Activated CD4-positive, alpha-beta memory T cell treated with anti-CD3 and anti-CD28 coated beads for 36 hours (primary cell): Measurements from ENCODE around the gene APEX2. TPM values are rescaled to one million over a fixed set of nuclear protein-coding genes. Genes with fewer than 3 reads are reported as not detected.

Experiments used
- CTCF ChIA-PET: fragments of 350-600 bp; sonication (Branson Sonifier 250); formaldehyde crosslinking; loops from one replicate; lab custom pipeline; 2021; ENCODE audit warnings: antibody characterized with exemption, inconsistent platforms; lab: Charles Lee
- POLR2A ChIA-PET: fragments of 350-600 bp; sonication (Branson Sonifier 250); formaldehyde crosslinking; loops from one replicate; lab custom pipeline; 2021; ENCODE audit warnings: antibody characterized with exemption; lab: Charles Lee
- DNase-seq: peaks from one replicate; pipeline ENCODE4 v3.0.0-alpha.2; 2020
- H3K27ac Mint-ChIP-seq: one replicate; pipeline ENCODE4 v1.8.0; 2021; ENCODE audit warnings: mixed read lengths
- H3K27me3 Mint-ChIP-seq: one replicate; pipeline ENCODE4 v1.8.0; 2021; ENCODE audit warnings: mixed read lengths
- H3K36me3 Mint-ChIP-seq: one replicate; pipeline ENCODE4 v1.8.0; 2021; ENCODE audit warnings: mixed read lengths
- H3K4me1 Mint-ChIP-seq: one replicate; pipeline ENCODE4 v1.8.0; 2021; ENCODE audit warnings: low read depth, mixed read lengths
- H3K4me3 Mint-ChIP-seq: one replicate; pipeline ENCODE4 v1.8.0; 2021; ENCODE audit warnings: mild to moderate bottlenecking, mixed read lengths
- H3K9me3 Mint-ChIP-seq: one replicate; pipeline ENCODE4 v1.8.0; 2021; ENCODE audit warnings: mixed read lengths
- intact Hi-C: fragments of 100-400 bp; cut with micrococcal nuclease; formaldehyde crosslinking; loops from one replicate; pipeline ENCODE4 v1.15.1; 2023
- total RNA-seq, 2 experiments: library from RNA; stranded (reverse); gene quantifications; one replicate each; pipeline ENCODE4 v1.2.3, GENCODE V29; 2021

The APEX2 gene
- total RNA-seq, 2 experiments from 2014 or later, result 32.7 to 32.9 TPM

GRCh38 chrX:54994668-54995351, 5.4 kb upstream of the APEX2 start:
- ChIA-PET POLR2A (no interaction called here), CTCF (no interaction called here)
- Mint-ChIP-seq H3K4me1 (no peaks in the 10 kb centered on the region), H3K4me3 (no peak overlapping the region), H3K36me3 (no peaks in the 10 kb centered on the region), H3K9me3 (no peaks in the 10 kb centered on the region), H3K27ac (no peak overlapping the region), H3K27me3 (no peaks in the 10 kb centered on the region)
- intact Hi-C loops, result no loop called here
- no peak for DNase-seq

- no peak for DNase-seq
- no peaks in the 10 kb centered on the region for H3K9me3 Mint-ChIP-seq
- H3K27me3 Mint-ChIP-seq, result no peaks in the 10 kb centered on the region
- H3K36me3 Mint-ChIP-seq, result no peaks in the 10 kb centered on the region
- intact Hi-C loops, result no loop called here
- POLR2A ChIA-PET, result no interaction called here
- no peak overlapping the region for H3K27ac Mint-ChIP-seq
- H3K4me1 Mint-ChIP-seq, result no peaks in the 10 kb centered on the region
- no peak overlapping the region for H3K4me3 Mint-ChIP-seq
- CTCF ChIA-PET, result no interaction called here
Measured at GRCh38 chrX:54995621-54996020, 4.5 kb upstream of the APEX2 start.

- POLR2A ChIA-PET, result interaction anchor here (0.6 kb wide), 1 partner anchor 615 kb away, joined by 4 read pairs; no protein-coding TSS in a partner anchor
- peaks cover 26% of the 10 kb centered on the region for H3K4me1 Mint-ChIP-seq
- H3K27ac Mint-ChIP-seq, result no peak overlapping the region
- no peaks in the 10 kb centered on the region for H3K9me3 Mint-ChIP-seq
- no peak for DNase-seq
- CTCF ChIA-PET, result interaction anchor here (0.6 kb wide), 1 partner anchor 325 kb away, joined by 3 read pairs; no protein-coding TSS in a partner anchor
- intact Hi-C loops, result loop anchor here (5.0 to 10.0 kb wide), 6 partner anchors 82 to 962 kb away; partner anchors contain the start of genes FAM120C, MAGED2, PHF8 and TRO
- no peak overlapping the region for H3K4me3 Mint-ChIP-seq
- H3K27me3 Mint-ChIP-seq, result no peaks in the 10 kb centered on the region
- H3K36me3 Mint-ChIP-seq, result peaks cover 38% of the 10 kb centered on the region
Measured at GRCh38 chrX:55004231-55004630, 4.1 kb downstream of the APEX2 start.

- Mint-ChIP-seq H3K27ac (no peak overlapping the region), H3K9me3 (no peaks in the 10 kb centered on the region), H3K27me3 (no peaks in the 10 kb centered on the region), H3K4me3 (no peak overlapping the region), H3K36me3 (peaks cover 38% of the 10 kb centered on the region), H3K4me1 (peaks cover 26% of the 10 kb centered on the region)
- DNase-seq, result no peak
- POLR2A ChIA-PET, result no interaction called here
- CTCF ChIA-PET, result no interaction called here
- intact Hi-C loops, result loop anchor here (10.0 kb wide), 1 partner anchor 560 kb away; the partner anchor contains the start of gene TSR2
Measured at GRCh38 chrX:55005256-55005655, 5.1 kb downstream of the APEX2 start.

GRCh38 chrX:55006827-55007621, 6.9 kb downstream of the APEX2 start:
- no peak overlapping the region for H3K4me3 Mint-ChIP-seq
- POLR2A ChIA-PET, result no interaction called here
- intact Hi-C loops, result loop anchor here (10.0 kb wide), 1 partner anchor 562 kb away; the partner anchor contains the start of gene TSR2
- peaks cover 33% of the 10 kb centered on the region for H3K36me3 Mint-ChIP-seq
- no peak overlapping the region for H3K27ac Mint-ChIP-seq
- H3K9me3 Mint-ChIP-seq, result no peaks in the 10 kb centered on the region
- H3K27me3 Mint-ChIP-seq, result no peaks in the 10 kb centered on the region
- no peak for DNase-seq
- CTCF ChIA-PET, result no interaction called here
- peaks cover 16% of the 10 kb centered on the region for H3K4me1 Mint-ChIP-seq

- Mint-ChIP-seq H3K4me3 (no peak overlapping the region), H3K36me3 (peaks cover 28% of the 10 kb centered on the region), H3K27me3 (no peaks in the 10 kb centered on the region), H3K9me3 (no peaks in the 10 kb centered on the region), H3K27ac (no peak overlapping the region), H3K4me1 (peaks cover 12% of the 10 kb centered on the region)
- POLR2A ChIA-PET, result interaction anchor here (0.6 kb wide), 1 partner anchor 1926 kb away, joined by 4 read pairs; no protein-coding TSS in a partner anchor
- intact Hi-C loops, result loop anchor here (10.0 kb wide), 1 partner anchor 563 kb away; the partner anchor contains the start of gene TSR2
- CTCF ChIA-PET, result interaction anchor here (0.6 kb wide), 1 partner anchor 112 kb away, joined by 3 read pairs; no protein-coding TSS in a partner anchor
- DNase-seq, result no peak
Measured at GRCh38 chrX:55007656-55008055, 7.5 kb downstream of the APEX2 start.

GRCh38 chrX:55008571-55009358, 8.6 kb downstream of the APEX2 start:
- peaks cover 23% of the 10 kb centered on the region for H3K36me3 Mint-ChIP-seq
- no peak overlapping the region for H3K27ac Mint-ChIP-seq
- intact Hi-C loops, result loop anchor here (10.0 kb wide), 1 partner anchor 564 kb away; the partner anchor contains the start of gene TSR2
- peaks cover 9% of the 10 kb centered on the region for H3K4me1 Mint-ChIP-seq
- no peaks in the 10 kb centered on the region for H3K9me3 Mint-ChIP-seq
- no peak overlapping the region for H3K4me3 Mint-ChIP-seq
- ChIA-PET POLR2A (interaction anchor here (0.9 kb wide), 1 partner anchor 8 kb away, joined by 3 read pairs; the partner anchor contains the start of gene APEX2), CTCF (interaction anchor here (0.5 to 0.6 kb wide), 2 partner anchors 21 to 113 kb away, joined by 3 read pairs; no protein-coding TSS in a partner anchor)
- no peaks in the 10 kb centered on the region for H3K27me3 Mint-ChIP-seq
- peak; percentile 13 for DNase-seq

- CTCF ChIA-PET, result interaction anchor here (1.0 kb wide), 1 partner anchor 11 kb away, joined by 3 read pairs; the partner anchor contains the start of gene APEX2
- Mint-ChIP-seq H3K27me3 (no peaks in the 10 kb centered on the region), H3K36me3 (peaks cover 7% of the 10 kb centered on the region), H3K9me3 (no peaks in the 10 kb centered on the region), H3K4me1 (peaks cover 9% of the 10 kb centered on the region), H3K4me3 (no peak overlapping the region), H3K27ac (no peak overlapping the region)
- DNase-seq, result no peak
- intact Hi-C loops, result no loop called here
- POLR2A ChIA-PET, result no interaction called here
Measured at GRCh38 chrX:55011294-55011693, 11.1 kb downstream of the APEX2 start.

- ChIA-PET POLR2A (no interaction called here), CTCF (no interaction called here)
- intact Hi-C loops, result no loop called here
- Mint-ChIP-seq H3K27me3 (no peaks in the 10 kb centered on the region), H3K4me3 (no peak overlapping the region), H3K36me3 (no peaks in the 10 kb centered on the region), H3K9me3 (no peaks in the 10 kb centered on the region), H3K4me1 (no peaks in the 10 kb centered on the region), H3K27ac (no peak overlapping the region)
- DNase-seq, result no peak
Measured at GRCh38 chrX:55014897-55015299, 14.7 kb downstream of the APEX2 start.

- Mint-ChIP-seq H3K27me3 (no peaks in the 10 kb centered on the region), H3K27ac (no peak overlapping the region), H3K4me1 (no peaks in the 10 kb centered on the region), H3K4me3 (no peak overlapping the region), H3K36me3 (no peaks in the 10 kb centered on the region), H3K9me3 (no peaks in the 10 kb centered on the region)
- DNase-seq, result no peak
- intact Hi-C loops, result no loop called here
- CTCF ChIA-PET, result no interaction called here
- POLR2A ChIA-PET, result no interaction called here
Measured at GRCh38 chrX:55026143-55026542, 26.0 kb downstream of the APEX2 start.

GRCh38 chrX:55026840-55027239, 26.7 kb downstream of the APEX2 start:
- Mint-ChIP-seq H3K4me1 (no peaks in the 10 kb centered on the region), H3K36me3 (no peaks in the 10 kb centered on the region), H3K27me3 (no peaks in the 10 kb centered on the region), H3K27ac (no peak overlapping the region), H3K4me3 (no peak overlapping the region), H3K9me3 (no peaks in the 10 kb centered on the region)
- no peak for DNase-seq
- ChIA-PET CTCF (no interaction called here), POLR2A (no interaction called here)
- intact Hi-C loops, result no loop called here
